ENCODE measurements around the gene TMEM183A.

TMEM183A gene

DNA sequence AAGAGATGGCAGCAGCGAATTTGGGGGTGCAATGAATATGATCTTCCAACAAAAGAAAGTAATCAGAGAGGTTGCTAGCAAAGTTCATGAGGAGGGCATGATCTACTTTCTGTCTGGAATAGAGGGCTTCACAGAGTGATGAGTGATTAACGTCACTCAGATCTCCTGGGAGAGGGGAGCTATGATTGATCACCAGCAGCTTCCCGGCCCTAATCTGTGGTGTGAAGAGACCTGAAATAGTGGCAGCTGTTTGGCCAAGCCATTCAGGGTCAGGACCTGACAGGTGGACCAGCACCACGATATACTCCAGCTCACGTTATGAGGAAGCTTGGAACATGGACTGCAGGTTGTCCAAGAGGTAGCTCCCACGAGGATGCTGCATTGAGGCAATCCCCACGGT, 19.9 kb upstream of the TMEM183A start:
- peaks cover 0 to 16% (median 5%) of the 10 kb centered on the region in 4 experiments for H3K4me1 ChIP-seq (ENCODE audit: control extremely low read depth in 1 of 4, control insufficient read depth in 4 of 4, insufficient read depth in 4 of 4, low read length in 3 of 4)
- no peak overlapping the region for H3K27ac ChIP-seq (ENCODE audit: insufficient read depth in 1 of 2, low read depth in 1 of 2, low read length in 2 of 2, poor library complexity in 1 of 2, severe bottlenecking in 2 of 2)

DNA sequence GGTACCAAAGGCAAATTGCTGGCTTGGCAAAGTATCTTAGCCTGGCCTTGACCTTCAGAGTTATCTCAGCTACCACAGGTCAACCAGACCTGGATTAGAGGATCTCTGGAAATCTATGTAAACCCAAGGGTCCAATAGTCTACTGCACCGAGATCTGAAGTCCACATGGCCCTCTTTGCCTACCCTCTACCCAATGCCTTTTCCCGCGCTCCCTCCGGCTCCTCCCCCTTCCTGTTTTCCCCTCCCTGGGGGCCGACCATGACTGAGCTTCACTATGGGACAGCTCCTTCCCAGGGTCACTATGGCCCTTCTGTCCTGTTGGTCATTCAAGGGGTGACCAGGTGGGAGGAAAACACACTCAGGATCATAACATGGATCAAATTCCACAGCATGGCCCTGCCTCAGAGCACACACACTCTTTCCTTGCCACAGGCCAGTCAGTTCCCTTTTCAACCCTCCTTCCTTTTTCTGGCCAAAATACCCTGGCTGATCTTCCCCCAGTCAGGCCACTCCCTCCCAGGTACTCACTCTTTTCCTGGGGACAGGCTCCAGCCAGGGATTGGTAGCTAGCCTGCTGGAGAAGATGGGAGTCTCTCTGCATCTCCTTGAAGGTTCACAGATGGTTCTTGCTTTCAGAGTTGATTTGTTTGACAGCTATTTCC, 19.1 kb upstream of the TMEM183A start:
- Histone ChIP-seq H3K36me3 (ENCODE audit: control insufficient read depth in 4 of 4, insufficient read depth in 4 of 4, low read length in 3 of 4) (no peaks in the 10 kb centered on the region), H3K9me3 (ENCODE audit: control extremely low read depth in 1 of 5, control insufficient read depth in 4 of 5, insufficient read depth in 2 of 5, low read depth in 1 of 5, low read length in 4 of 5) (no peaks in the 10 kb centered on the region), H3K4me1 (ENCODE audit: control extremely low read depth in 1 of 4, control insufficient read depth in 4 of 4, insufficient read depth in 4 of 4, low read length in 3 of 4) (peaks cover 0 to 16% (median 5%) of the 10 kb centered on the region in 4 experiments), H3K4me3 (ENCODE audit: control insufficient read depth in 1 of 7, extremely low read depth in 1 of 7, insufficient read depth in 4 of 7, low read depth in 2 of 7, low read length in 6 of 7) (no peak overlapping the region), H3K27me3 (replicated peaks in 2 of 5; ENCODE audit: control insufficient read depth in 4 of 5, insufficient read depth in 5 of 5, low read length in 4 of 5) (no peaks in the 10 kb centered on the region), H3K27ac (ENCODE audit: insufficient read depth in 1 of 2, low read depth in 1 of 2, low read length in 2 of 2, poor library complexity in 1 of 2, severe bottlenecking in 2 of 2) (no peak overlapping the region)
- CTCF ChIA-PET: interaction anchor here (0.7 to 1.6 kb wide), 8 partner anchors 9 to 20 kb away, joined by 3 to 6 read pairs (median 3); no protein-coding TSS in a partner anchor
- peak in 1 of 3 donors; percentile 10 for DNase-seq
- WGBS (ENCODE audit: insufficient coverage): 78% methylated on average over 5 of the region's 5 CpGs
- POLR2A ChIA-PET: no interaction called here

More for the DNA sequence above, 19.9 kb upstream of the TMEM183A start:
- POLR2A ChIA-PET: no interaction called here
- no peaks in the 10 kb centered on the region for H3K36me3 ChIP-seq (ENCODE audit: control insufficient read depth in 4 of 4, insufficient read depth in 4 of 4, low read length in 3 of 4)
- no peak for DNase-seq
- 98% methylated on average over 7 of the region's 7 CpGs for WGBS (ENCODE audit: insufficient coverage)
- no peak overlapping the region for H3K4me3 ChIP-seq (ENCODE audit: control insufficient read depth in 1 of 7, extremely low read depth in 1 of 7, insufficient read depth in 4 of 7, low read depth in 2 of 7, low read length in 6 of 7)
- no peaks in the 10 kb centered on the region for H3K27me3 ChIP-seq (replicated peaks in 2 of 5; ENCODE audit: control insufficient read depth in 4 of 5, insufficient read depth in 5 of 5, low read length in 4 of 5)
- H3K9me3 ChIP-seq (ENCODE audit: control extremely low read depth in 1 of 5, control insufficient read depth in 4 of 5, insufficient read depth in 2 of 5, low read depth in 1 of 5, low read length in 4 of 5): no peaks in the 10 kb centered on the region
- CTCF ChIA-PET: interaction anchor here (0.7 to 1.6 kb wide), 5 partner anchors 9 to 19 kb away, joined by 3 to 6 read pairs (median 3); no protein-coding TSS in a partner anchor

DNA sequence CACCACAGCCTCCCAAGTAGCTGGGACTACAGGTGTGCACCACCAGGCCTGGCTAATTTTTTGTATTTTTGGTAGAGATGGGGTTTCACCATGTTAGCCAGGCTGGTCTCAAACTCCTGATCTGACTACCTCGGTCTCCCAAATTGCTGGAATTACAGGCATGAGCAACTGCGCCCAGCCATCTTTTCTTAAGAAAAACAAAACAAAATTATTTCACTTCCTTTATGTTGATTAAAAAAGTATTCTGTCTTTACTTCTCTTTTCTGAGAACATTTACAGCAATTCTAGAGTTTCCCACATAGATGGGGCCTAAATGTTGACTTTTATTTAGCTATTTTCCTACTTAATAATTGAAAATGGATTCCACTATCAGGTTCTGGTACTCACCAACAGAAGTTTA, 17.3 kb upstream of the TMEM183A start:
- Histone ChIP-seq H3K27ac (ENCODE audit: insufficient read depth in 1 of 2, low read depth in 1 of 2, low read length in 2 of 2, poor library complexity in 1 of 2, severe bottlenecking in 2 of 2) (no peak overlapping the region), H3K27me3 (replicated peaks in 2 of 5; ENCODE audit: control insufficient read depth in 4 of 5, insufficient read depth in 5 of 5, low read length in 4 of 5) (no peaks in the 10 kb centered on the region), H3K4me3 (ENCODE audit: control insufficient read depth in 1 of 7, extremely low read depth in 1 of 7, insufficient read depth in 4 of 7, low read depth in 2 of 7, low read length in 6 of 7) (no peak overlapping the region), H3K4me1 (ENCODE audit: control extremely low read depth in 1 of 4, control insufficient read depth in 4 of 4, insufficient read depth in 4 of 4, low read length in 3 of 4) (peaks cover 0 to 16% (median 5%) of the 10 kb centered on the region in 4 experiments), H3K36me3 (ENCODE audit: control insufficient read depth in 4 of 4, insufficient read depth in 4 of 4, low read length in 3 of 4) (no peaks in the 10 kb centered on the region), H3K9me3 (ENCODE audit: control extremely low read depth in 1 of 5, control insufficient read depth in 4 of 5, insufficient read depth in 2 of 5, low read depth in 1 of 5, low read length in 4 of 5) (no peaks in the 10 kb centered on the region)
- ChIA-PET POLR2A (interaction anchor here (1.0 kb wide), 1 partner anchor 46 kb away, joined by 3 read pairs; no protein-coding TSS in a partner anchor), CTCF (interaction anchor here (0.6 to 1.7 kb wide), 5 partner anchors 9 to 790 kb away, joined by 3 to 7 read pairs (median 4); no protein-coding TSS in a partner anchor)
- DNase-seq: no peak
- no CpG with 5 or more reads among the region's 2 CpGs for WGBS (ENCODE audit: insufficient coverage)

DNA sequence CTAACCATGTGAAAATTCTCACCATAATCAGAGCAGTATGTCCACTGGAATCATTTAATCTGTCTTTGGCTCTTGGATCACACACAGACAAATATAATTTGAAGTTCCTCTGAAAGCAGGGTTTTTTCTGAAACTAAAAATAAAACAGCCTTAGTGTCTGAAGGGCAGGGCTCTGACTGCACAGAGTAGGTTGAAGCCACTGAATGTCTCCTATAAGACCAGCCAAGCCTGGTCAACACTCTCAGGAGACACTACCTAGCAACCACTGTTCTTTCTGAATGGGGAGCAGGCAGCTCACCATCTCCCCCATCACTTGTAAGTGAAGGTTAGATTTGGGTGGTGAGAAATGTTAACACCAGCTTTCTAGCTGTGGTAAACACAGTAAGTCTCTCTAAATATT, 16.1 kb upstream of the TMEM183A start:
- DNase-seq: no peak
- H3K4me1 ChIP-seq (ENCODE audit: control extremely low read depth in 1 of 4, control insufficient read depth in 4 of 4, insufficient read depth in 4 of 4, low read length in 3 of 4): peaks cover 0 to 16% (median 5%) of the 10 kb centered on the region in 4 experiments
- no peak overlapping the region for H3K27ac ChIP-seq (ENCODE audit: insufficient read depth in 1 of 2, low read depth in 1 of 2, low read length in 2 of 2, poor library complexity in 1 of 2, severe bottlenecking in 2 of 2)
- ChIA-PET CTCF (interaction anchor here (1.7 kb wide), 1 partner anchor 8 kb away, joined by 7 read pairs; no protein-coding TSS in a partner anchor), POLR2A (no interaction called here)
- no peak overlapping the region for H3K4me3 ChIP-seq (ENCODE audit: control insufficient read depth in 1 of 7, extremely low read depth in 1 of 7, insufficient read depth in 4 of 7, low read depth in 2 of 7, low read length in 6 of 7)
- H3K36me3 ChIP-seq (ENCODE audit: control insufficient read depth in 4 of 4, insufficient read depth in 4 of 4, low read length in 3 of 4): no peaks in the 10 kb centered on the region
- H3K9me3 ChIP-seq (ENCODE audit: control extremely low read depth in 1 of 5, control insufficient read depth in 4 of 5, insufficient read depth in 2 of 5, low read depth in 1 of 5, low read length in 4 of 5): no peaks in the 10 kb centered on the region
- H3K27me3 ChIP-seq (replicated peaks in 2 of 5; ENCODE audit: control insufficient read depth in 4 of 5, insufficient read depth in 5 of 5, low read length in 4 of 5): no peaks in the 10 kb centered on the region

DNA sequence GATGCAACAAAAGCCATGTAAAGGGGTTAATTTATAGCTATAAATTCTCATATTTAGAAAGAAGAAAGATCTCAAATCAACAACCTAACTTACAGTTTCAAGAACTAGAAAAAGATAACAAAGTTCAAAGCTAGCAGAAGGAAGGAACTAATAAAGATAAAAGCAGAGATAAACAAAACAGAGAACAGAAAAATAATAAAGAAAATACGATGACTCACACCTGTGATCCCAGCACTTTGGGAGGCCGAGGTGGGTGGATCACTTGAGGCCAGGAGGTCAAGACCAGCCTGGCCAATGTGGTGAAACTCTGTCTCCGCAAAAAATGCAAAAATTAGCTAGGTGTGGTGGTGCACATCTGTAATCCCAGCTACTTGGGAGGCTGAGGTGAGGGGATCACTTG, 12.4 kb upstream of the TMEM183A start:
- no peaks in the 10 kb centered on the region for H3K36me3 ChIP-seq (ENCODE audit: control insufficient read depth in 4 of 4, insufficient read depth in 4 of 4, low read length in 3 of 4)
- no peaks in the 10 kb centered on the region for H3K27me3 ChIP-seq (replicated peaks in 2 of 5; ENCODE audit: control insufficient read depth in 4 of 5, insufficient read depth in 5 of 5, low read length in 4 of 5)
- CTCF ChIA-PET: interaction anchor here (0.6 to 2.6 kb wide), 10 partner anchors 9 to 143 kb away, joined by 3 to 9 read pairs (median 3); no protein-coding TSS in a partner anchor
- 54% methylated on average over 3 of the region's 3 CpGs for WGBS (ENCODE audit: insufficient coverage)
- H3K4me3 ChIP-seq (ENCODE audit: control insufficient read depth in 1 of 7, extremely low read depth in 1 of 7, insufficient read depth in 4 of 7, low read depth in 2 of 7, low read length in 6 of 7): no peak overlapping the region
- POLR2A ChIA-PET: interaction anchor here (0.5 kb wide), 1 partner anchor 234 kb away, joined by 3 read pairs; no protein-coding TSS in a partner anchor
- no peaks in the 10 kb centered on the region for H3K9me3 ChIP-seq (ENCODE audit: control extremely low read depth in 1 of 5, control insufficient read depth in 4 of 5, insufficient read depth in 2 of 5, low read depth in 1 of 5, low read length in 4 of 5)
- peaks cover 4 to 15% (median 7%) of the 10 kb centered on the region in 4 experiments for H3K4me1 ChIP-seq (ENCODE audit: control extremely low read depth in 1 of 4, control insufficient read depth in 4 of 4, insufficient read depth in 4 of 4, low read length in 3 of 4)
- H3K27ac ChIP-seq (ENCODE audit: insufficient read depth in 1 of 2, low read depth in 1 of 2, low read length in 2 of 2, poor library complexity in 1 of 2, severe bottlenecking in 2 of 2): no peak overlapping the region
- DNase-seq: no peak

DNA sequence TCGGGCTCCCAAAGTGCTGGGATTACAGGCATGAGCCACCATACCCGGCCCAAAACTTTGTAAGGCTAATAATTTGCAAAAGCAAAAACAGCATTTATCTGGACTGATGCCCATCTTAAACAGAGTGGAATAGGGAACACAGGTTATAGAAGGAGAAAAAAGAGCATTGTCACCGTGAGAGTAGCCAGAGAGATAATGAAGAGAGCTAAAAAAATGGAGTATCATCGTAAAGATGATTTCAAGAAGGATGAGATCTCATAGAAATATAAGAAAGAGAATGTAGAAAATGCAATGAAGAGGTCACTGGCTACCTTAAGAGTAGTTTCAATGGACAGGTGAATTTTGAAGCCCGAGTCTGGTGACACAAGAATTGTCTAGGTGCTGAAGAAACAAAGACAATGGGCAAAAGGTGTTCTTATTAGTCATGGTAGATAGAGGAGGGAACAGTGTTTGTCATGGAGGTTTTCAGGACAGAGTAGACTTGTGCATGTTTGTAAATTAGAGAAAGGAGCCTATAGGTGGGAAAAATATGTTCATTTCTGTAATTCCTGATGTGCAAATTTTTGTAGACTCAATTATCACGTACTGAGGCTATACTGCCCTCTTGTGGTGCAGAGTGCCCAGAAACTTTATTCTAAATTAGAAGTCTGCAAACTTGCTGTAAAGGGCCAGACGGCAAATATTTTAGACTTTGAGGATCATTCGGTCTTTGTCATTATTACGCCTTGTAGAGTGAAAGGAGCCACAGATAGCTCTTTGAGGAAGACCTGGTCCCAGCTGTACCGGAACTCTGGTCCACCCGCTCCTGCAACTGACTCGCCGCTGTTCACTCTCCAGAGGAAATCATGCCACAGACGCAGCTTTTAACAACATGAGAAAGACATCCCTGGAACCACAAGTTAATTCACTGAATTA, 8.1 kb upstream of the TMEM183A start:
- Histone ChIP-seq H3K36me3 (ENCODE audit: control insufficient read depth in 4 of 4, insufficient read depth in 4 of 4, low read length in 3 of 4) (no peaks in the 10 kb centered on the region), H3K4me3 (ENCODE audit: control insufficient read depth in 1 of 7, extremely low read depth in 1 of 7, insufficient read depth in 4 of 7, low read depth in 2 of 7, low read length in 6 of 7) (peak overlapping the region in 6 of 7 experiments; percentile 37 to 68 (median 50)), H3K27ac (ENCODE audit: insufficient read depth in 1 of 2, low read depth in 1 of 2, low read length in 2 of 2, poor library complexity in 1 of 2, severe bottlenecking in 2 of 2) (peak overlapping the region in 1 of 2 experiments; percentile 49), H3K4me1 (ENCODE audit: control extremely low read depth in 1 of 4, control insufficient read depth in 4 of 4, insufficient read depth in 4 of 4, low read length in 3 of 4) (peaks cover 4 to 16% (median 10%) of the 10 kb centered on the region in 4 experiments), H3K9me3 (ENCODE audit: control extremely low read depth in 1 of 5, control insufficient read depth in 4 of 5, insufficient read depth in 2 of 5, low read depth in 1 of 5, low read length in 4 of 5) (no peaks in the 10 kb centered on the region), H3K27me3 (replicated peaks in 2 of 5; ENCODE audit: control insufficient read depth in 4 of 5, insufficient read depth in 5 of 5, low read length in 4 of 5) (no peaks in the 10 kb centered on the region)
- DNase-seq: peak; percentile 74 to 88 (median 85)
- ChIA-PET CTCF (interaction anchor here (0.7 to 3.0 kb wide), 25 partner anchors 8 to 272 kb away, joined by 3 to 18 read pairs (median 3); partner anchors contain the start of genes CYB5R1, KLHL12 and TMEM183A), POLR2A (no interaction called here)
- WGBS (ENCODE audit: insufficient coverage): 44% methylated on average over 14 of the region's 14 CpGs
